Measurements from ENCODE around the gene SLC19A1.

The SLC19A1 gene

GRCh38 chr21:45578811-45579381 lies 36.7 kb upstream of the SLC19A1 start:
- TF ChIP-seq EZH2 (IDR thresholded peaks at IDR 0.05; ENCODE audit: borderline replicate concordance, low read depth, low read length, severe bottlenecking) = no peak
- TF ChIP-seq, protein P1, sequence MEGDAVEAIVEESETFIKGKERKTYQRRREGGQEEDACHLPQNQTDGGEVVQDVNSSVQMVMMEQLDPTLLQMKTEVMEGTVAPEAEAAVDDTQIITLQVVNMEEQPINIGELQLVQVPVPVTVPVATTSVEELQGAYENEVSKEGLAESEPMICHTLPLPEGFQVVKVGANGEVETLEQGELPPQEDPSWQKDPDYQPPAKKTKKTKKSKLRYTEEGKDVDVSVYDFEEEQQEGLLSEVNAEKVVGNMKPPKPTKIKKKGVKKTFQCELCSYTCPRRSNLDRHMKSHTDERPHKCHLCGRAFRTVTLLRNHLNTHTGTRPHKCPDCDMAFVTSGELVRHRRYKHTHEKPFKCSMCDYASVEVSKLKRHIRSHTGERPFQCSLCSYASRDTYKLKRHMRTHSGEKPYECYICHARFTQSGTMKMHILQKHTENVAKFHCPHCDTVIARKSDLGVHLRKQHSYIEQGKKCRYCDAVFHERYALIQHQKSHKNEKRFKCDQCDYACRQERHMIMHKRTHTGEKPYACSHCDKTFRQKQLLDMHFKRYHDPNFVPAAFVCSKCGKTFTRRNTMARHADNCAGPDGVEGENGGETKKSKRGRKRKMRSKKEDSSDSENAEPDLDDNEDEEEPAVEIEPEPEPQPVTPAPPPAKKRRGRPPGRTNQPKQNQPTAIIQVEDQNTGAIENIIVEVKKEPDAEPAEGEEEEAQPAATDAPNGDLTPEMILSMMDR (IDR thresholded peaks at IDR 0.05; ENCODE audit: borderline replicate concordance, extremely low read depth, low read length, poor library complexity, severe bottlenecking) = no peak
- no peak overlapping the region for H3K9ac ChIP-seq (ENCODE audit: low read depth, low read length)
- ATAC-seq (ENCODE audit: insufficient read depth, low read depth) = no peak

DNA sequence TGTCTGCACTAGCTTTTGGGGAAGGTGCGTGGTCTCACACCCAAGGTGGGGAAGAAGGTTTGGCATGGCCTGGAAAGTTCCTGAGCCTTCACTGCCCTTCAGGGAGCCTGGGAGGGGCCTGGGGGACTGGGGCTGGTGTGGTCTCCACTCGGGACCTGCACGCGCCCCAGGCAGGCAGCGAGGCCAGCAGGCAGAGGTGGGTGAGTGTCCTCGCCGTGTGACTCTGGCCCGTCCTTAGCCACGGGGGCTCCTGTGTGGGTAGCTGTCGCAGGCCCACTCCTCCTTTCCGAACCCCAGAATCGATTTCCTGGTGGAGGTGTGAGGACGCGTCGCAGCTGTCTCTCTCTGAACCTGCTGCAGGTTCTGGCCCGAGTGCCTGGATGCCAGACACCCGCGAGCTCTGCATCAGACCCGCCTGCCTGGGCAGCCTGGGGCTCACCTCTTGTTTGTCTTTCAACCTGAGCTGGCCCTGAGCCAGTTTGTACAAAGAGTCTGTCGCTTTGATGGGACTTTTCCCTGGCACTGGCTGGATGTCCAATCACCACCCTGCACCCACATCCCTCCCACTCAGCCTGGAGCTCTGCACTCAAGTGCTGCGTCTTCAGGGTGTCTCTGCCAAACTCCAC lies 36.0 kb upstream of the SLC19A1 start:
- Histone ChIP-seq H3K27me3 (ENCODE audit: insufficient read depth, low read length, poor library complexity) (no peaks in the 10 kb centered on the region), H3K4me1 (ENCODE audit: insufficient read depth, low read length) (no peaks in the 10 kb centered on the region), H3K36me3 (ENCODE audit: insufficient read depth, low read length) (no peaks in the 10 kb centered on the region), H2AFZ (ENCODE audit: low read depth, low read length) (no peak overlapping the region), H3K4me2 (ENCODE audit: insufficient read depth, low read length) (no peak overlapping the region), H3K9ac (ENCODE audit: low read depth, low read length) (no peak overlapping the region), H3K27ac (ENCODE audit: low read length) (no peak overlapping the region), H3K79me2 (ENCODE audit: insufficient read depth, low read length) (no peaks in the 10 kb centered on the region), H4K20me1 (ENCODE audit: insufficient read depth, low read length) (no peaks in the 10 kb centered on the region), H3K9me3 (ENCODE audit: insufficient read depth, low read length, severe bottlenecking) (no peaks in the 10 kb centered on the region), H3K4me3 (ENCODE audit: low read depth in 1 of 2, low read length in 2 of 2) (no peak overlapping the region)
- ATAC-seq (ENCODE audit: insufficient read depth, low read depth) (no peak), DNase-seq (no peak)
- TF ChIP-seq EZH2 (IDR thresholded peaks at IDR 0.05; ENCODE audit: borderline replicate concordance, low read depth, low read length, severe bottlenecking) = no peak
- TF ChIP-seq, protein P1 (IDR thresholded peaks at IDR 0.05; ENCODE audit: borderline replicate concordance, extremely low read depth, low read length, poor library complexity, severe bottlenecking) = no peak

More at GRCh38 chr21:45578811-45579381, 36.7 kb upstream of the SLC19A1 start:
- Histone ChIP-seq H4K20me1 (ENCODE audit: insufficient read depth, low read length) (no peaks in the 10 kb centered on the region), H3K4me2 (ENCODE audit: insufficient read depth, low read length) (no peak overlapping the region), H3K4me1 (ENCODE audit: insufficient read depth, low read length) (no peaks in the 10 kb centered on the region), H3K9me3 (ENCODE audit: insufficient read depth, low read length, severe bottlenecking) (no peaks in the 10 kb centered on the region), H3K36me3 (ENCODE audit: insufficient read depth, low read length) (no peaks in the 10 kb centered on the region), H3K79me2 (ENCODE audit: insufficient read depth, low read length) (no peaks in the 10 kb centered on the region), H3K27ac (ENCODE audit: low read length) (no peak overlapping the region), H3K4me3 (ENCODE audit: low read depth in 1 of 2, low read length in 2 of 2) (no peak overlapping the region), H3K27me3 (ENCODE audit: insufficient read depth, low read length, poor library complexity) (no peaks in the 10 kb centered on the region), H2AFZ (ENCODE audit: low read depth, low read length) (no peak overlapping the region)
- DNase-seq = no peak

GRCh38 chr21:45577801-45578175 lies 35.5 kb upstream of the SLC19A1 start:
- no peaks in the 10 kb centered on the region for H3K36me3 ChIP-seq (ENCODE audit: insufficient read depth, low read length)
- H3K4me2 ChIP-seq (ENCODE audit: insufficient read depth, low read length) = no peak overlapping the region
- no peak overlapping the region for H3K4me3 ChIP-seq (ENCODE audit: low read depth in 1 of 2, low read length in 2 of 2)
- TF ChIP-seq, protein P1 (IDR thresholded peaks at IDR 0.05; ENCODE audit: borderline replicate concordance, extremely low read depth, low read length, poor library complexity, severe bottlenecking) = no peak
- TF ChIP-seq EZH2 (IDR thresholded peaks at IDR 0.05; ENCODE audit: borderline replicate concordance, low read depth, low read length, severe bottlenecking) = no peak
- no peaks in the 10 kb centered on the region for H4K20me1 ChIP-seq (ENCODE audit: insufficient read depth, low read length)
- H3K9me3 ChIP-seq (ENCODE audit: insufficient read depth, low read length, severe bottlenecking) = no peaks in the 10 kb centered on the region
- no peak overlapping the region for H3K27ac ChIP-seq (ENCODE audit: low read length)
- DNase-seq (no peak), ATAC-seq (ENCODE audit: insufficient read depth, low read depth) (no peak)
- H3K79me2 ChIP-seq (ENCODE audit: insufficient read depth, low read length) = no peaks in the 10 kb centered on the region
- H3K27me3 ChIP-seq (ENCODE audit: insufficient read depth, low read length, poor library complexity) = no peaks in the 10 kb centered on the region
- H2AFZ ChIP-seq (ENCODE audit: low read depth, low read length) = no peak overlapping the region
- no peaks in the 10 kb centered on the region for H3K4me1 ChIP-seq (ENCODE audit: insufficient read depth, low read length)
- no peak overlapping the region for H3K9ac ChIP-seq (ENCODE audit: low read depth, low read length)
